Muscle layer of duodenum (tissue), 2 donors: Measurements from ENCODE around the gene DMXL2.
"Not testable (repeated sequence)": the region's sequence is repeated elsewhere in the genome, so short reads cannot be mapped to it uniquely, and the experiment has no call there.

ENCODE experiments used
- H3K27ac ChIP-seq: one replicate; pipeline ENCODE4 v1.7.0; 2013; ENCODE audit warnings: mild to moderate bottlenecking, low read length
- H3K27me3 ChIP-seq: one replicate; pipeline ENCODE4 v1.7.0; 2013; ENCODE audit warnings: low read depth, mild to moderate bottlenecking, control low read depth, low read length
- H3K36me3 ChIP-seq, 2 donors: one replicate each; pipeline ENCODE4 v1.7.0; 2013; ENCODE audit warnings: low read length in 2 of 2, control low read depth in 1 of 2, mild to moderate bottlenecking in 1 of 2; ENCODE audit not compliant: insufficient read depth in 2 of 2, control insufficient read depth in 1 of 2
- H3K4me1 ChIP-seq, 2 donors: one replicate each; pipeline ENCODE4 v1.7.0; 2013; ENCODE audit warnings: low read length in 2 of 2, mild to moderate bottlenecking in 2 of 2, control low read depth in 1 of 2, moderate library complexity in 1 of 2; ENCODE audit not compliant: insufficient read depth in 2 of 2, control insufficient read depth in 1 of 2
- H3K4me3 ChIP-seq, 2 donors: one replicate each; pipeline ENCODE4 v1.7.0; 2013; ENCODE audit warnings: low read length in 2 of 2, low read depth in 1 of 2, mild to moderate bottlenecking in 1 of 2
- H3K9me3 ChIP-seq, 2 donors: one replicate each; pipeline ENCODE4 v1.7.0; 2013; ENCODE audit warnings: low read length in 2 of 2, control low read depth in 1 of 2, mild to moderate bottlenecking in 1 of 2; ENCODE audit not compliant: control insufficient read depth in 1 of 2
- donor health status: healthy.

Gene DMXL2

GRCh38 chr15:51568939-51569784 is 53.4 kb downstream of the DMXL2 start:
- H3K36me3 ChIP-seq, H3K4me3 ChIP-seq, H3K4me1 ChIP-seq, H3K27ac ChIP-seq, H3K27me3 ChIP-seq, H3K9me3 ChIP-seq: not testable (repeated sequence)

GRCh38 chr15:51561271-51561670 is 61.3 kb downstream of the DMXL2 start:
- Histone ChIP-seq H3K4me1 (no peaks in the 10 kb centered on the region), H3K27me3 (no peaks in the 10 kb centered on the region), H3K36me3 (peaks cover 4% of the 10 kb centered on the region in 2 donors), H3K9me3 (no peaks in the 10 kb centered on the region), H3K27ac (no peak overlapping the region), H3K4me3 (no peak overlapping the region)

GRCh38 chr15:51558876-51559275 is 63.7 kb downstream of the DMXL2 start:
- no peak overlapping the region for H3K27ac ChIP-seq
- no peaks in the 10 kb centered on the region for H3K9me3 ChIP-seq
- H3K36me3 ChIP-seq, result peaks cover 4% of the 10 kb centered on the region in 2 donors
- H3K4me3 ChIP-seq, result no peak overlapping the region
- no peaks in the 10 kb centered on the region for H3K4me1 ChIP-seq
- H3K27me3 ChIP-seq, result no peaks in the 10 kb centered on the region

- H3K27me3 ChIP-seq, result no peaks in the 10 kb centered on the region
- no peak overlapping the region for H3K4me3 ChIP-seq
- no peaks in the 10 kb centered on the region for H3K9me3 ChIP-seq
- H3K4me1 ChIP-seq, result no peaks in the 10 kb centered on the region
- H3K36me3 ChIP-seq, result peaks cover 4% of the 10 kb centered on the region in 2 donors
- H3K27ac ChIP-seq, result no peak overlapping the region
These were observed 64.2 kb downstream of the DMXL2 start for GRCh38 chr15:51558411-51558810.

- no peaks in the 10 kb centered on the region for H3K4me1 ChIP-seq
- H3K9me3 ChIP-seq, result no peaks in the 10 kb centered on the region
- H3K36me3 ChIP-seq, result no peaks in the 10 kb centered on the region
- no peak overlapping the region for H3K4me3 ChIP-seq
- no peaks in the 10 kb centered on the region for H3K27me3 ChIP-seq
- H3K27ac ChIP-seq, result no peak overlapping the region
These were observed 71.7 kb downstream of the DMXL2 start for GRCh38 chr15:51550841-51551240.

GRCh38 chr15:51547656-51548055 is 74.9 kb downstream of the DMXL2 start:
- H3K4me1 ChIP-seq, result no peaks in the 10 kb centered on the region
- no peaks in the 10 kb centered on the region for H3K9me3 ChIP-seq
- H3K4me3 ChIP-seq, result no peak overlapping the region
- no peak overlapping the region for H3K27ac ChIP-seq
- no peaks in the 10 kb centered on the region for H3K27me3 ChIP-seq
- H3K36me3 ChIP-seq, result no peaks in the 10 kb centered on the region

GRCh38 chr15:51536965-51537574 is 85.5 kb downstream of the DMXL2 start:
- H3K27ac ChIP-seq, result no peak overlapping the region
- no peaks in the 10 kb centered on the region for H3K9me3 ChIP-seq
- H3K4me3 ChIP-seq, result no peak overlapping the region
- no peaks in the 10 kb centered on the region for H3K4me1 ChIP-seq
- H3K36me3 ChIP-seq, result peaks cover 6 to 24% of the 10 kb centered on the region in 2 donors
- no peaks in the 10 kb centered on the region for H3K27me3 ChIP-seq

- Histone ChIP-seq H3K27ac (no peak overlapping the region), H3K27me3 (no peaks in the 10 kb centered on the region), H3K36me3 (peaks cover 6 to 36% of the 10 kb centered on the region in 2 donors), H3K4me3 (no peak overlapping the region), H3K4me1 (no peaks in the 10 kb centered on the region), H3K9me3 (no peaks in the 10 kb centered on the region)
These were observed 88.7 kb downstream of the DMXL2 start for GRCh38 chr15:51533672-51534398.

GRCh38 chr15:51526955-51527354 is 95.6 kb downstream of the DMXL2 start:
- no peak overlapping the region for H3K4me3 ChIP-seq
- H3K4me1 ChIP-seq, result no peaks in the 10 kb centered on the region
- H3K27me3 ChIP-seq, result no peaks in the 10 kb centered on the region
- no peaks in the 10 kb centered on the region for H3K9me3 ChIP-seq
- no peak overlapping the region for H3K27ac ChIP-seq
- peaks cover 10 to 29% of the 10 kb centered on the region in 2 donors for H3K36me3 ChIP-seq

GRCh38 chr15:51524376-51524775 is 98.2 kb downstream of the DMXL2 start:
- Histone ChIP-seq H3K27ac (no peak overlapping the region), H3K4me3 (no peak overlapping the region), H3K9me3 (no peaks in the 10 kb centered on the region), H3K27me3 (no peaks in the 10 kb centered on the region), H3K36me3 (peaks cover 10 to 19% of the 10 kb centered on the region in 2 donors), H3K4me1 (no peaks in the 10 kb centered on the region)

GRCh38 chr15:51516291-51516690 is 106.3 kb downstream of the DMXL2 start:
- peaks cover 7 to 9% of the 10 kb centered on the region in 2 donors for H3K36me3 ChIP-seq
- H3K27ac ChIP-seq, result no peak overlapping the region
- H3K4me1 ChIP-seq, result no peaks in the 10 kb centered on the region
- no peaks in the 10 kb centered on the region for H3K27me3 ChIP-seq
- no peaks in the 10 kb centered on the region for H3K9me3 ChIP-seq
- no peak overlapping the region for H3K4me3 ChIP-seq
